ENCODE data around the gene HDAC4. TPM values are rescaled to one million over a fixed set of nuclear protein-coding genes. Genes with fewer than 3 reads are reported as not detected.

Gene HDAC4
- total and polyA plus RNA-seq, 9 of the 15 experiments (the other 6 are each of a cell fraction or from before 2014, with no cell fraction given) = 0.11 to 20.2 (median 4.0) TPM

- peaks cover 12 to 13% of the 10 kb centered on the region in 2 experiments; a peak in 4 of 5 replicates for H3K4me1 ChIP-seq (replicated peaks in 1 of 2; ENCODE audit: control insufficient read depth in 2 of 2, insufficient read depth in 2 of 2, low read length in 2 of 2)
- peaks cover 1% of the 10 kb centered on the region; the same call in 1 of the 2 replicates for H3K9me3 ChIP-seq (replicated peaks; ENCODE audit: control insufficient read depth, insufficient read depth, low read depth, low read length)
- peaks cover 24% of the 10 kb centered on the region for H3K79me2 ChIP-seq (ENCODE audit: control insufficient read depth, insufficient read depth, low read length)
- FAIRE-seq (no peak), DNase-seq (ENCODE audit: extremely low read depth in 1 of 4, low spot score in 3 of 4) (peak; percentile 31 to 47 (median 40)), ATAC-seq (peak; percentile 88)
- no peak overlapping the region for H3K27ac ChIP-seq (ENCODE audit: extremely low read depth, low read depth, low read length)
- BruUV-seq (replicated peaks) = no TSS peak
- intact Hi-C loops (cut with micrococcal nuclease) (no loop called here), in situ Hi-C loops (cut with MboI) (no loop called here)
- POLR2A ChIA-PET = no interaction called here
- H3K4me2 ChIP-seq (ENCODE audit: insufficient read depth, low read length) = peak overlapping the region; percentile 25; the same call in 1 of the 2 replicates
- no peak overlapping the region for H2AFZ ChIP-seq (ENCODE audit: low read depth, low read length)
- no peak overlapping the region for H3K4me3 ChIP-seq
- H3K36me3 ChIP-seq (ENCODE audit: control insufficient read depth, insufficient read depth, low read length) = no peaks in the 10 kb centered on the region
- CTCF ChIA-PET (ENCODE audit: low intra/inter-chr PET ratio) = no interaction called here
- peak overlapping the region in 1 of 2 experiments; percentile 24; a peak in 2 of 4 replicates for H3K9ac ChIP-seq (ENCODE audit: insufficient read depth in 1 of 2, low read depth in 2 of 2, low read length in 2 of 2)
- WGBS (ENCODE audit: insufficient coverage, low coverage, missing lambda C conversion rate) = 28% methylated on average over 14 of the region's 19 CpGs
- H4K20me1 ChIP-seq (replicated peaks; ENCODE audit: control insufficient read depth, insufficient read depth, low read length) = peaks cover 7% of the 10 kb centered on the region; the same call in 1 of the 2 replicates
- H3K27me3 ChIP-seq (ENCODE audit: control insufficient read depth in 2 of 2, insufficient read depth in 2 of 2, low read length in 2 of 2) = no peaks in the 10 kb centered on the region
- no peaks in the 10 kb centered on the region for H3K9me1 ChIP-seq (ENCODE audit: control insufficient read depth, insufficient read depth, low read length)
- TF ChIP-seq ZC3H4 (CRISPR knock-in tag; IDR thresholded peaks at IDR 0.05; ENCODE audit: borderline replicate concordance) = no peak
- TF ChIP-seq, protein P1, sequence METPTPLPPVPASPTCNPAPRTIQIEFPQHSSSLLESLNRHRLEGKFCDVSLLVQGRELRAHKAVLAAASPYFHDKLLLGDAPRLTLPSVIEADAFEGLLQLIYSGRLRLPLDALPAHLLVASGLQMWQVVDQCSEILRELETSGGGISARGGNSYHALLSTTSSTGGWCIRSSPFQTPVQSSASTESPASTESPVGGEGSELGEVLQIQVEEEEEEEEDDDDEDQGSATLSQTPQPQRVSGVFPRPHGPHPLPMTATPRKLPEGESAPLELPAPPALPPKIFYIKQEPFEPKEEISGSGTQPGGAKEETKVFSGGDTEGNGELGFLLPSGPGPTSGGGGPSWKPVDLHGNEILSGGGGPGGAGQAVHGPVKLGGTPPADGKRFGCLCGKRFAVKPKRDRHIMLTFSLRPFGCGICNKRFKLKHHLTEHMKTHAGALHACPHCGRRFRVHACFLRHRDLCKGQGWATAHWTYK (CRISPR knock-in tag; IDR thresholded peaks at IDR 0.05) = no peak
- TF ChIP-seq FOXJ3 (CRISPR knock-in tag; IDR thresholded peaks at IDR 0.05) = no peak
- TF ChIP-seq BCLAF1 (IDR thresholded peaks at IDR 0.05; ENCODE audit: borderline replicate concordance in 1 of 2, control insufficient read depth in 1 of 2, low read depth in 2 of 2, low read length in 1 of 2) = no peak
- peak; percentile 56 for TF ChIP-seq DPF2 (IDR thresholded peaks at IDR 0.05)
- no peak for TF ChIP-seq ZNF583 (CRISPR knock-in tag; IDR thresholded peaks at IDR 0.05)
- no peak for TF ChIP-seq SAP30 (IDR thresholded peaks at IDR 0.05; ENCODE audit: borderline replicate concordance, insufficient read depth, low read depth, low read length, poor library complexity, severe bottlenecking)
- no peak for TF ChIP-seq HNRNPLL (IDR thresholded peaks at IDR 0.05; ENCODE audit: low read depth, low read length, poor library complexity, severe bottlenecking)
- no peak for TF ChIP-seq ATF1 (CRISPR knock-in tag; IDR thresholded peaks at IDR 0.05)
- TF ChIP-seq ATF1 (tag; IDR thresholded peaks at IDR 0.05) = no peak
- no peak for TF ChIP-seq ESRRB (CRISPR knock-in tag; IDR thresholded peaks at IDR 0.05; ENCODE audit: borderline replicate concordance)
- no peak for TF ChIP-seq SAFB2 (IDR thresholded peaks at IDR 0.05; ENCODE audit: borderline replicate concordance, low read depth, low read length, severe bottlenecking)
- no peak for TF ChIP-seq ZFP36 (IDR thresholded peaks at IDR 0.05; ENCODE audit: low read depth, low read length, partially characterized antibody)
- no peak for TF ChIP-seq BMI1 (IDR thresholded peaks at IDR 0.05; ENCODE audit: low read length)
- peak; percentile 39; the same call in 1 of the 2 replicates for TF ChIP-seq ARID1B (IDR thresholded peaks at IDR 0.05)
- no peak for TF ChIP-seq SP1 (CRISPR knock-in tag; IDR thresholded peaks at IDR 0.05)
- peak; percentile 40 for TF ChIP-seq FOSL1 (tag; conservative IDR thresholded peaks at IDR 0.05)
Measured at GRCh38 chr2:239360421-239361310, 40.2 kb downstream of the HDAC4 start.
